ENCODE results near the gene PHACTR2. TPM values are rescaled to one million over a fixed set of nuclear protein-coding genes. Genes with fewer than 3 reads are reported as not detected.
"Not testable (repeated sequence)": the region's sequence is repeated elsewhere in the genome, so short reads cannot be mapped to it uniquely, and the experiment has no call there.

The PHACTR2 gene
- total RNA-seq, 1 donor from 2014 or later: 142 TPM

DNA sequence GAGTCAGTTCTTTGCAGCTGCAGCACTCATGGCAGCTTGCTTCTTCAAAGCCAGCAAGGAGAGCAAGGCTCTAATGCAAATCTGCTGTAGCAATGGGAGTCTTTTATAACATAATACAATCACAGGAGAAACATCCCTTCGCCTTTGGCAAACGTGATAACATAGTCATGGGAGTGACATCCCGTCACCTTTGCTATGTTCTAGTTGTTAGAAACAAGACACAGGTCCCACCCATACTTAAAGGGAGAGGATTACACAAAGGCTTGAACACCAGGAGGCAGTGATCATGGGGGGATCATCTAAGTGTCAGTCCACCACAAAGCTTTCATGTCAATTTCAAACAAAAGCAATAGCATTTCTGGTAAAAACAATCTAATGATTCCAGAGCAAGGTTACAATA lies 40.1 kb upstream of the PHACTR2 start:
- Histone ChIP-seq H3K4me1 (no peaks in the 10 kb centered on the region), H3K9me3 (no peaks in the 10 kb centered on the region), H3K27ac (no peak overlapping the region), H3K27me3 (no peaks in the 10 kb centered on the region), H3K4me3 (no peak overlapping the region), H3K36me3 (no peaks in the 10 kb centered on the region)
- intact Hi-C loops (cut with DNase I): no loop called here
- no peak for DNase-seq
- TF ChIP-seq CTCF (IDR thresholded peaks at IDR 0.05): no peak
- ATAC-seq: no peak

DNA sequence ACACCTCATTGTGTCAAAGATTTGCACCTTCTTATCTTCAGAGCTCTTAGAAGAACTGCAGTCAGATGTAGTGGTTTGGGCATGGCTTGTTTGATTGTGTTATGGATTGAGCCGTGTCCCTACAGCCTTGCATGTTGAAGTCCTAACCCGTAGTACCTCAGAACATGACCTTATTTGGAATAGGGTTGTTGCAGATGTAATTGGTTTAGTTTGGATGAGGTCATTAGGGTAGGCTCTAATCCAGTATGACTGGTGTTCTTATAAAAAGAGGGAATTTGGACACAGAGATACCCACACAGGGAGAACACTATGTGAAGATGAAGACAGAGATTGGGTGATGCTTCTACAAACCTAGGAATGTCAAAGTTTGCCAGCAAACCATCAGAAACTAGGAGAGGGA lies 35.4 kb upstream of the PHACTR2 start:
- DNase-seq (no peak), ATAC-seq (no peak)
- Histone ChIP-seq H3K27ac (no peak overlapping the region), H3K4me1 (no peaks in the 10 kb centered on the region), H3K4me3 (no peak overlapping the region), H3K9me3 (no peaks in the 10 kb centered on the region), H3K27me3 (no peaks in the 10 kb centered on the region), H3K36me3 (no peaks in the 10 kb centered on the region)
- no peak for TF ChIP-seq CTCF (IDR thresholded peaks at IDR 0.05)
- intact Hi-C loops (cut with DNase I): no loop called here

DNA sequence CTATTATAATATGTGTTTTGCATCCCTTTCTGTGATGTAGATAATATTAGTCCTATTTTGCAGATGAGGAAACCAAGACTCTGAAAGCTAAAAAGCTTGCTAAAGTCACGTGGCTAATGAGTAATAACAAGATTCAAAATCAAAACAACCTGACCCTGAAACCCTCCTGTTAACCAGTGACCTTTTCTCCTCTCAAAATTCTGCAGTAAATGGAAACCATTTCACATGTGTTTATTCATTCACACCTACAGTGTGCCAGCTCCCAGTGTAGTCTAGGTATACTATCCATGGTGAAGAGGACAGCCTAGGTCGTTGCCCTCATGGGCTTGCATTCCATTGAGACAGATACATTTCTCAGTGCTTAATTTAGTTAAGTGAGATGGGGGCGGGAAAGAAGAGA lies 30.6 kb upstream of the PHACTR2 start:
- Histone ChIP-seq H3K9me3 (no peaks in the 10 kb centered on the region), H3K27me3 (no peaks in the 10 kb centered on the region), H3K4me1 (no peaks in the 10 kb centered on the region), H3K36me3 (no peaks in the 10 kb centered on the region), H3K27ac (no peak overlapping the region), H3K4me3 (no peak overlapping the region)
- TF ChIP-seq CTCF (IDR thresholded peaks at IDR 0.05): no peak
- intact Hi-C loops (cut with DNase I): no loop called here
- DNase-seq (no peak), ATAC-seq (no peak)

GRCh38 chr6:143647732-143648131 lies 30.0 kb upstream of the PHACTR2 start:
- no peak for DNase-seq
- no peak for ATAC-seq
- intact Hi-C loops (cut with DNase I): no loop called here
- TF ChIP-seq CTCF (IDR thresholded peaks at IDR 0.05): no peak
- H3K36me3 ChIP-seq: no peaks in the 10 kb centered on the region
- no peak overlapping the region for H3K27ac ChIP-seq
- H3K27me3 ChIP-seq: no peaks in the 10 kb centered on the region
- H3K4me3 ChIP-seq: no peak overlapping the region
- no peaks in the 10 kb centered on the region for H3K9me3 ChIP-seq
- no peaks in the 10 kb centered on the region for H3K4me1 ChIP-seq

- H3K36me3 ChIP-seq; ATAC-seq; H3K9me3 ChIP-seq; H3K27ac ChIP-seq; H3K4me1 ChIP-seq; H3K4me3 ChIP-seq; H3K27me3 ChIP-seq; DNase-seq; intact Hi-C loops (cut with DNase I): not testable (repeated sequence)
Observed at GRCh38 chr6:143649319-143649718, 28.4 kb upstream of the PHACTR2 start.

DNA sequence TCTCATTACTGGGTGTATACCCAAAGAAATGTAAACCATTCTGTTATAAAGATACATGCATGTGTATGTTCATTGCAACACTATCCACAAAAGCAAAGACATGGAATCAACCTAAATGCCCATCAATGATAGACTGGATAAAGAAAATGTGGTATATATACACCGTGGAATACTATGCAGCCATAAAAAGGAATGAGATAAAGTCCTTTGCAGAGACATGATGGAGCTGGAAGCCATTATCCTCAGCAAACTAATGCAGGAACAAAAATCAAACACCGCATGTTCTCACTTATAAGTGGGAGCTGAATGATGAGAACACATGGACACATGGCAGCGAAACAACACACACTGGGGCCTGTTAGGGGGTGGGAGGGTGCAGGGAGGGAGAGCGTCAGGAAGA lies 26.4 kb upstream of the PHACTR2 start:
- H3K4me3 ChIP-seq; ATAC-seq; intact Hi-C loops (cut with DNase I); DNase-seq; H3K4me1 ChIP-seq; H3K9me3 ChIP-seq; H3K27me3 ChIP-seq; H3K27ac ChIP-seq; H3K36me3 ChIP-seq: not testable (repeated sequence)

- TF ChIP-seq CTCF (IDR thresholded peaks at IDR 0.05): no peak
- intact Hi-C loops (cut with DNase I): no loop called here
- H3K9me3 ChIP-seq: no peaks in the 10 kb centered on the region
- no peaks in the 10 kb centered on the region for H3K27me3 ChIP-seq
- H3K27ac ChIP-seq: no peak overlapping the region
- ATAC-seq (no peak), DNase-seq (no peak)
- H3K4me1 ChIP-seq: no peaks in the 10 kb centered on the region
- H3K36me3 ChIP-seq: no peaks in the 10 kb centered on the region
- no peak overlapping the region for H3K4me3 ChIP-seq
Observed at GRCh38 chr6:143652841-143653331, 24.9 kb upstream of the PHACTR2 start.
